ENCODE results near the gene ZBTB8OS.

GRCh38 chr1:32639489-32640075 lies 10.8 kb downstream of the ZBTB8OS start:
- TF ChIP-seq POLR2AphosphoS5 (IDR thresholded peaks at IDR 0.05; ENCODE audit: borderline replicate concordance, low read depth, low read length) (no peak), EZH2 (IDR thresholded peaks at IDR 0.05) (no peak), FOXP2 (optimal IDR thresholded peaks at IDR 0.05; ENCODE audit: control extremely low read depth, extremely low read length, insufficient read depth) (no peak)

All from SK-N-MC (cell line).